Measurements from ENCODE around the gene IGFN1. TPM values are rescaled to one million over a fixed set of nuclear protein-coding genes. Genes with fewer than 3 reads are reported as not detected.

The IGFN1 gene
- polyA plus RNA-seq, 1 of the 3 experiments (the other 2 are of a cell fraction), result 0.18 TPM

DNA sequence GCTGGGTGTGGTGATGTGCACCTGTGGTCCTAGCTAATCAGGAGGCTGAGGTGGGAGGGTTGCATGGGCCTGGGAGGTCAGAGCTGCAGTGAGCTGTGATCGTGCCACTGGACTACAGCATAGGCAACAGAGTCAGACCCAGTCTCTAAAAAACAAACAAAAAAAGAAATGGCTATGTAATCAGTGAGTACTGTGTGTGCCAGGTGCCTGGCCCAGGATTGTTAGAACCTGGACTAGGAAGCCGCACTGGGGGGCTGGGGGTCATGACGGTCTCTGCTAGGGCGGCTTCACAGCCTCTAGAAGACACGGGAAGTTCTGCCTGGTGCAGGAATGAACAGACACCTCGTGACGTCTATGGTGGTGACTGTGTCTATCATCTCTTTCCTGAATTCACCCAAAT is 44.8 kb upstream of the IGFN1 start:
- peaks cover 0 to 29% of the 10 kb centered on the region in 2 experiments; a peak in 1 of 4 replicates for H3K4me1 ChIP-seq (ENCODE audit: control insufficient read depth in 1 of 2, insufficient read depth in 2 of 2, low read depth in 1 of 2, low read length in 1 of 2)
- no peak overlapping the region for H3K4me3 ChIP-seq (ENCODE audit: low read depth in 2 of 2, low read length in 1 of 2)
- no peaks in the 10 kb centered on the region for H3K9me2 ChIP-seq
- WGBS (ENCODE audit: low lambda C conversion rate), result 82% methylated on average over 7 of the region's 7 CpGs
- CTCF ChIA-PET, result interaction anchor here (1.4 to 3.8 kb wide), 3 partner anchors 25 to 127 kb away, joined by 3 to 11 read pairs (median 3); no protein-coding TSS in a partner anchor
- H3K27ac ChIP-seq (ENCODE audit: low read depth in 2 of 2, low read length in 1 of 2), result no peak overlapping the region
- H3K9ac ChIP-seq, result no peak overlapping the region
- H4K20me1 ChIP-seq (ENCODE audit: insufficient read depth), result no peaks in the 10 kb centered on the region
- no peak overlapping the region for H3K4me2 ChIP-seq
- H2AFZ ChIP-seq (ENCODE audit: low read depth), result no peak overlapping the region
- POLR2A ChIA-PET, result no interaction called here
- H3K9me3 ChIP-seq, result no peaks in the 10 kb centered on the region
- H3K27me3 ChIP-seq (ENCODE audit: insufficient read depth), result no peaks in the 10 kb centered on the region
- no peak for DNase-seq
- no peaks in the 10 kb centered on the region for H3K79me2 ChIP-seq (ENCODE audit: insufficient read depth)
- no peaks in the 10 kb centered on the region for H3F3A ChIP-seq (replicated peaks; ENCODE audit: insufficient read depth)
- H3K36me3 ChIP-seq (replicated peaks in 1 of 2; ENCODE audit: control insufficient read depth in 1 of 2, insufficient read depth in 2 of 2, low read length in 1 of 2), result peaks cover 39 to 94% of the 10 kb centered on the region in 2 experiments
- TF ChIP-seq GABPA (IDR thresholded peaks at IDR 0.05; ENCODE audit: low read depth) (no peak), RXRA (IDR thresholded peaks at IDR 0.05; ENCODE audit: borderline replicate concordance, low read depth) (no peak), FOXM1 (IDR thresholded peaks at IDR 0.05; ENCODE audit: low read depth) (no peak), CHD2 (IDR thresholded peaks at IDR 0.05; ENCODE audit: low read length, partially characterized antibody) (no peak), RFX5 (IDR thresholded peaks at IDR 0.05; ENCODE audit: low read length) (no peak), NFIC (IDR thresholded peaks at IDR 0.05; ENCODE audit: borderline replicate concordance) (no peak), RCOR1 (IDR thresholded peaks at IDR 0.05; ENCODE audit: low read length) (no peak), EP300 (IDR thresholded peaks at IDR 0.05; ENCODE audit: borderline replicate concordance in 1 of 2, low read depth in 1 of 2, low read length in 1 of 2) (no peak), RAD21 (IDR thresholded peaks at IDR 0.05; ENCODE audit: low read length) (no peak)
- TF ChIP-seq, protein P1, sequence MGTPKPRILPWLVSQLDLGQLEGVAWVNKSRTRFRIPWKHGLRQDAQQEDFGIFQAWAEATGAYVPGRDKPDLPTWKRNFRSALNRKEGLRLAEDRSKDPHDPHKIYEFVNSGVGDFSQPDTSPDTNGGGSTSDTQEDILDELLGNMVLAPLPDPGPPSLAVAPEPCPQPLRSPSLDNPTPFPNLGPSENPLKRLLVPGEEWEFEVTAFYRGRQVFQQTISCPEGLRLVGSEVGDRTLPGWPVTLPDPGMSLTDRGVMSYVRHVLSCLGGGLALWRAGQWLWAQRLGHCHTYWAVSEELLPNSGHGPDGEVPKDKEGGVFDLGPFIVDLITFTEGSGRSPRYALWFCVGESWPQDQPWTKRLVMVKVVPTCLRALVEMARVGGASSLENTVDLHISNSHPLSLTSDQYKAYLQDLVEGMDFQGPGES (IDR thresholded peaks at IDR 0.05; ENCODE audit: low read depth, low read length), result no peak
- TF ChIP-seq, protein P2, sequence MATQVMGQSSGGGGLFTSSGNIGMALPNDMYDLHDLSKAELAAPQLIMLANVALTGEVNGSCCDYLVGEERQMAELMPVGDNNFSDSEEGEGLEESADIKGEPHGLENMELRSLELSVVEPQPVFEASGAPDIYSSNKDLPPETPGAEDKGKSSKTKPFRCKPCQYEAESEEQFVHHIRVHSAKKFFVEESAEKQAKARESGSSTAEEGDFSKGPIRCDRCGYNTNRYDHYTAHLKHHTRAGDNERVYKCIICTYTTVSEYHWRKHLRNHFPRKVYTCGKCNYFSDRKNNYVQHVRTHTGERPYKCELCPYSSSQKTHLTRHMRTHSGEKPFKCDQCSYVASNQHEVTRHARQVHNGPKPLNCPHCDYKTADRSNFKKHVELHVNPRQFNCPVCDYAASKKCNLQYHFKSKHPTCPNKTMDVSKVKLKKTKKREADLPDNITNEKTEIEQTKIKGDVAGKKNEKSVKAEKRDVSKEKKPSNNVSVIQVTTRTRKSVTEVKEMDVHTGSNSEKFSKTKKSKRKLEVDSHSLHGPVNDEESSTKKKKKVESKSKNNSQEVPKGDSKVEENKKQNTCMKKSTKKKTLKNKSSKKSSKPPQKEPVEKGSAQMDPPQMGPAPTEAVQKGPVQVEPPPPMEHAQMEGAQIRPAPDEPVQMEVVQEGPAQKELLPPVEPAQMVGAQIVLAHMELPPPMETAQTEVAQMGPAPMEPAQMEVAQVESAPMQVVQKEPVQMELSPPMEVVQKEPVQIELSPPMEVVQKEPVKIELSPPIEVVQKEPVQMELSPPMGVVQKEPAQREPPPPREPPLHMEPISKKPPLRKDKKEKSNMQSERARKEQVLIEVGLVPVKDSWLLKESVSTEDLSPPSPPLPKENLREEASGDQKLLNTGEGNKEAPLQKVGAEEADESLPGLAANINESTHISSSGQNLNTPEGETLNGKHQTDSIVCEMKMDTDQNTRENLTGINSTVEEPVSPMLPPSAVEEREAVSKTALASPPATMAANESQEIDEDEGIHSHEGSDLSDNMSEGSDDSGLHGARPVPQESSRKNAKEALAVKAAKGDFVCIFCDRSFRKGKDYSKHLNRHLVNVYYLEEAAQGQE (IDR thresholded peaks at IDR 0.05; ENCODE audit: low read depth, low read length), result no peak

DNA sequence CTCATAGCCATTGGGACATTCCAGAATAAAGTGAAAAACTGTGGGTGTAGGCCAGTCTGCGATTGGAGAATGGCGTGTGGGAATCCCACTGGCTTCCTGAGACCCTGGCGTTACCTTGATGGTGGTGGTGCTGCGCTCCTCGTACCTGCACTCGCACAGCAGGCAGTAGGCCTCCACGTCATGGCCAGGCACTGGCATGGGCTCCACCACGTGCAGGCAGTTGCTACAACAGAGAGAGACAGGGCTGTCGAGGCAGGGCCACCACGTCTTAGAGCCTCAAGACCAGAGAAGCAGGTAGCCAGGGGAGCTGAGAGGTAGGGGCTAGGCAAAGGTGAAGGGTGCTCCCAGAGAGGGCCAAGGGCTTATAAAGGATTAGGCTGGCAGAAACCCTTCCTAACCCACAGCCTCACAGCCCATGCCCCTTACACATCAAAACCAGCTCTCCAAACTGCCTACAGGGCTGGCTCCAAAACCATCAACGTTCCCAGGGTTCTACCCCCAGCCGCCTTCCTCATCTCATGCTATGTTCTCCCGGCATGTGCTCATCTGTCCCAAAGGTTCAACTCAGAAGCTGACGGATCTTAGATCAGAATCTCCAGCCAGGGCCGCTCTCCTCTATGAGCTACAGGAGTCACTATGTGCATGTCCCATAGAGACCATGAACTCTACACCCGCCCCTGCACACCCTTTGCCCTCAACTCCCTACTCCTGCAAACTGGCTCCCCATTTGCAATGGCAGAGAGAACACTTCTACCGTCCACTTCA is 43.8 kb upstream of the IGFN1 start:
- CTCF ChIA-PET, result interaction anchor here (0.9 to 4.6 kb wide), 5 partner anchors 24 to 154 kb away, joined by 3 to 26 read pairs (median 3); no protein-coding TSS in a partner anchor
- no peak overlapping the region for H3K4me2 ChIP-seq
- no peaks in the 10 kb centered on the region for H3K27me3 ChIP-seq (ENCODE audit: insufficient read depth)
- no peak overlapping the region for H3K4me3 ChIP-seq (ENCODE audit: low read depth in 2 of 2, low read length in 1 of 2)
- H3K36me3 ChIP-seq (replicated peaks in 1 of 2; ENCODE audit: control insufficient read depth in 1 of 2, insufficient read depth in 2 of 2, low read length in 1 of 2), result peaks cover 44 to 94% of the 10 kb centered on the region in 2 experiments
- no peak for DNase-seq
- TF ChIP-seq EP300 (IDR thresholded peaks at IDR 0.05; ENCODE audit: borderline replicate concordance in 1 of 2, low read depth in 1 of 2, low read length in 1 of 2) (no peak), FOXJ3 (CRISPR knock-in tag; IDR thresholded peaks at IDR 0.05) (no peak), JUND (IDR thresholded peaks at IDR 0.05) (no peak), CHD2 (IDR thresholded peaks at IDR 0.05; ENCODE audit: low read length, partially characterized antibody) (no peak), NFIC (IDR thresholded peaks at IDR 0.05; ENCODE audit: borderline replicate concordance) (no peak), SIN3A (IDR thresholded peaks at IDR 0.05; ENCODE audit: borderline replicate concordance, low read depth, low read length) (no peak), TEAD4 (IDR thresholded peaks at IDR 0.05; ENCODE audit: borderline replicate concordance, insufficient read depth) (no peak), POLR2AphosphoS5 (IDR thresholded peaks at IDR 0.05; ENCODE audit: low read depth, low read length) (no peak)
- TF ChIP-seq, protein P3, sequence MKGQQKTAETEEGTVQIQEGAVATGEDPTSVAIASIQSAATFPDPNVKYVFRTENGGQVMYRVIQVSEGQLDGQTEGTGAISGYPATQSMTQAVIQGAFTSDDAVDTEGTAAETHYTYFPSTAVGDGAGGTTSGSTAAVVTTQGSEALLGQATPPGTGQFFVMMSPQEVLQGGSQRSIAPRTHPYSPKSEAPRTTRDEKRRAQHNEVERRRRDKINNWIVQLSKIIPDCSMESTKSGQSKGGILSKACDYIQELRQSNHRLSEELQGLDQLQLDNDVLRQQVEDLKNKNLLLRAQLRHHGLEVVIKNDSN (IDR thresholded peaks at IDR 0.05; ENCODE audit: borderline replicate concordance, low read depth), result no peak
- H3K9me2 ChIP-seq, result no peaks in the 10 kb centered on the region
- 91% methylated on average over 16 of the region's 17 CpGs for WGBS (ENCODE audit: low lambda C conversion rate)
- H3K4me1 ChIP-seq (ENCODE audit: control insufficient read depth in 1 of 2, insufficient read depth in 2 of 2, low read depth in 1 of 2, low read length in 1 of 2), result peaks cover 0 to 20% of the 10 kb centered on the region in 2 experiments; a peak in 1 of 4 replicates
- H3K9ac ChIP-seq, result no peak overlapping the region
- no peak overlapping the region for H3K27ac ChIP-seq (ENCODE audit: low read depth in 2 of 2, low read length in 1 of 2)
- no peaks in the 10 kb centered on the region for H3F3A ChIP-seq (replicated peaks; ENCODE audit: insufficient read depth)
- H2AFZ ChIP-seq (ENCODE audit: low read depth), result no peak overlapping the region
- no peaks in the 10 kb centered on the region for H3K9me3 ChIP-seq
- H3K79me2 ChIP-seq (ENCODE audit: insufficient read depth), result no peaks in the 10 kb centered on the region
- POLR2A ChIA-PET, result no interaction called here
- H4K20me1 ChIP-seq (ENCODE audit: insufficient read depth), result no peaks in the 10 kb centered on the region
